ENCODE measurements around the gene PPP1R7. TPM values are rescaled to one million over a fixed set of nuclear protein-coding genes. Genes with fewer than 3 reads are reported as not detected.
"Not testable (repeated sequence)": the region's sequence is repeated elsewhere in the genome, so short reads cannot be mapped to it uniquely, and the experiment has no call there.

Gene PPP1R7
- total RNA-seq = 10 to 100 TPM; 89.1 to 97.8 TPM

GRCh38 chr2:241149925-241150659 is at the start of gene PPP1R7:
Gene PPP1R7, plus strand, starts transcription at chr2:241150467. Its CDS starts 29 bp downstream, at chr2:241150496.
- Mint-ChIP-seq H3K4me3 (peak within 1 kb of the TSS; percentile 83 to 85), H3K4me1 (ENCODE audit: low read depth) (peaks cover 68% of the 10 kb centered on the region), H3K27ac (peak within 1 kb of the TSS; percentile 63)

DNA sequence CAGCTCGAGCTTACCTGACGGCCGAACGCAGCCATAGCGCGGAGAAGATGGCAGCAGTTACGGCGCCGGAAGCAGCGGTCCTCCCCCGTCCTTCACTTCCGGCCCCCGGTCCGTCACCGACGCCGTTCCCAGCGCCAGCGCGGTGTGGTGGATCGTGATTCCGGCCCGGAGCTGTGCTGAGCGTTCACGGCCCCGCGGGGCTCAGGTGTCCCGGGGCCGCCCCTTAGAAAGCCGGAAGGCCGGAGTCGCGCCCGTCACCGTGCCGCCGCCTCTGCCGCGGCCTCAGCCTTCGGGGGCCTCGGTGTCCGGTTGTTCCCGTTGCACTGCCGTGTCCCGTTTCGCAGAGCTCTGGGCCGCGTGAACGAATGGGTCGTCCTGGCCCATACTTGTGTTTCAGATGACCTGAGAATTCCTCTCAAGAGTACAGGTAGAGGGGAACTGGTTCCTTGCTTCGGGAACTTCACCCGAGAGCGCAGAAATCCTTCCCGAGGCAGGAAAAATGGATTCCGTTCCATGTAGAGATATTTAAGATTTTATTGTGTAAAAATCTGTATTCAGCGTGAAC is 47.9 kb upstream of the PPP1R7 start, which contains the start of gene MTERF4:
Gene MTERF4 (minus strand): TSS at position 49 of the 565 bp plus-strand sequence. CDS start 14 bp downstream, at position 35.
- Mint-ChIP-seq H3K9me3 (no peaks in the 10 kb centered on the region), H3K27ac (peak within 1 kb of the TSS; percentile 95), H3K27me3 (ENCODE audit: low read depth) (no peaks in the 10 kb centered on the region), H3K4me1 (ENCODE audit: low read depth) (peaks cover 72% of the 10 kb centered on the region), H3K36me3 (ENCODE audit: insufficient read depth in 2 of 2) (peaks cover 4 to 27% of the 10 kb centered on the region in 2 donors), H3K4me3 (peak within 1 kb of the TSS; percentile 97 to 98)
- peak; percentile 92 to 95 for DNase-seq
- peak; percentile 99 for ATAC-seq (replicated peaks in 1 of 2)

More at GRCh38 chr2:241149925-241150659, at the start of gene PPP1R7:
- H3K27me3 Mint-ChIP-seq (ENCODE audit: low read depth) = no peaks in the 10 kb centered on the region
- DNase-seq = peak; percentile 92 to 96
- H3K36me3 Mint-ChIP-seq (ENCODE audit: insufficient read depth in 2 of 2) = peaks cover 5 to 11% of the 10 kb centered on the region in 2 donors
- peak; percentile 73 to 77 for ATAC-seq (replicated peaks in 1 of 2)
- no peaks in the 10 kb centered on the region for H3K9me3 Mint-ChIP-seq

DNA sequence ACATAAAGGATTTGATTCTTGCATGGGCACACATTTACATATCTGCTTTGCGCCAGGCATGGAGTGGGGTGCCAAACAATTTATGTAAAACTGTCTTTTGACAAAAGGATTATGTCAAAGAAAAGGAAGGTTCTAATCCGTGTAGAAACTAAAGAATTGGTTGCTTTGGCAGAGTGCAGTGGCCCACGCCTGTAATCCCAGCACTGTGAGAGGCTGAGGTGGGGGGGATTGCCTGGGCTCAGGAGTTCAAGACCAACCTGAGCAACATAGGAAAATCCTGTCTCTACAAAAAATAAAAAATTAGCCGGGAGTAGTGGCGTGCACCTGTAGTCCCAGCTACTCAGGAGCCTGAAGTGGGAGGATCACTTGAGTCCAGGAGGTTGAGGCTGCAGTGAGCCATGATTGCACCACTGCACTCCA is 47.1 kb upstream of the PPP1R7 start:
- H3K4me1 Mint-ChIP-seq (ENCODE audit: low read depth) = peaks cover 70% of the 10 kb centered on the region
- H3K36me3 Mint-ChIP-seq (ENCODE audit: insufficient read depth in 2 of 2) = peaks cover 1 to 24% of the 10 kb centered on the region in 2 donors
- no peaks in the 10 kb centered on the region for H3K27me3 Mint-ChIP-seq (ENCODE audit: low read depth)
- peak overlapping the region; percentile 97 to 98 for H3K4me3 Mint-ChIP-seq
- H3K27ac Mint-ChIP-seq = peak overlapping the region; percentile 95
- no peak for ATAC-seq (replicated peaks in 1 of 2)
- H3K9me3 Mint-ChIP-seq = no peaks in the 10 kb centered on the region
- no peak for DNase-seq

DNA sequence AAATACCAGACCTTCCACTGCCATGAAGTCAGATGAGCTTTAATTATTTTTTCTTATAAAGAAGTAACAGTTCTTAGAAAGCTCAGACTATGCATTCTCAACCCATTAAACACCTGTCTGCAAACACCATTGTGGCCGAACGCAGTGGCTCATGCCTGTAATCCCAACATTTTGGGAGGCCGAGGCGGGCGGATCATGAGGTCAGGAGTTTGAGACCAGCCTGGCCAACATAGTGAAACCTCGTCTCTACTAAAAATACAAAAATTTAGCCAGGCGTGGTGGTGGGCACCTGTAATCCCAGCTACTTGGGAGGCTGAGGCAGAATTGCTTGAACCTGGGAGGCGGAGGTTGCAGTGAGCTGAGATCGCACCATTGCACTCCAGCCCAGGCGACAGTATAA is 45.7 kb upstream of the PPP1R7 start:
- not testable (repeated sequence) for H3K27me3 Mint-ChIP-seq (ENCODE audit: low read depth); ATAC-seq (replicated peaks in 1 of 2); H3K9me3 Mint-ChIP-seq; DNase-seq; H3K27ac Mint-ChIP-seq
- Mint-ChIP-seq H3K4me3 (peak overlapping the region in 1 of 2 donors; percentile 97), H3K4me1 (ENCODE audit: low read depth) (peaks cover 69% of the 10 kb centered on the region), H3K36me3 (ENCODE audit: insufficient read depth in 2 of 2) (peaks cover 6 to 23% of the 10 kb centered on the region in 2 donors)

DNA sequence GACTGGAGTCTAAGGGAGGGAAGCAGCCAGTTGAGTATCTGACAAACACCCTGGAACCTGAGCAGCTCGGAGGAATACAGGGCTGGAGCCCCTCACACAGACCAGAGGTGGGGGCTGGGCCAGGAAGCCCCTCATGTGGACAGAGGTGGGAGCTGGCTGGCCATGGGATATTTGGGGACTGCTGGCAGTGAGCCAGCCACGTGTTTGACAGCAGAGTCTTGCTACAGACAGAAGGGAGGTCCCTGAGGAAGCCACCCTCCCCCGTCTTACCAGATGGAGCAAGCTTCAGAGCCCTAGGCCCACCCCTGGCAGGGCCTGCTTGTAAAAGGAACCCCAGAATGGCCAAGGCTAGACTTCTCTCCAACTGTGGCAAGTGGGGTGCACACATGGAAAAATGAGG is 44.6 kb upstream of the PPP1R7 start:
- no peaks in the 10 kb centered on the region for H3K9me3 Mint-ChIP-seq
- peaks cover 67% of the 10 kb centered on the region for H3K4me1 Mint-ChIP-seq (ENCODE audit: low read depth)
- peaks cover 12 to 30% of the 10 kb centered on the region in 2 donors for H3K36me3 Mint-ChIP-seq (ENCODE audit: insufficient read depth in 2 of 2)
- no peak overlapping the region for H3K27ac Mint-ChIP-seq
- H3K4me3 Mint-ChIP-seq = no peak overlapping the region
- H3K27me3 Mint-ChIP-seq (ENCODE audit: low read depth) = no peaks in the 10 kb centered on the region
- ATAC-seq (replicated peaks in 1 of 2) = no peak
- DNase-seq = no peak

GRCh38 chr2:241107031-241107783 is 43.1 kb upstream of the PPP1R7 start:
- Mint-ChIP-seq H3K4me3 (no peak overlapping the region), H3K4me1 (ENCODE audit: low read depth) (peaks cover 67% of the 10 kb centered on the region), H3K9me3 (no peaks in the 10 kb centered on the region), H3K27ac (peak overlapping the region; percentile 71), H3K36me3 (ENCODE audit: insufficient read depth in 2 of 2) (peaks cover 13 to 35% of the 10 kb centered on the region in 2 donors), H3K27me3 (ENCODE audit: low read depth) (no peaks in the 10 kb centered on the region)
- DNase-seq = no peak
- no peak for ATAC-seq (replicated peaks in 1 of 2)

DNA sequence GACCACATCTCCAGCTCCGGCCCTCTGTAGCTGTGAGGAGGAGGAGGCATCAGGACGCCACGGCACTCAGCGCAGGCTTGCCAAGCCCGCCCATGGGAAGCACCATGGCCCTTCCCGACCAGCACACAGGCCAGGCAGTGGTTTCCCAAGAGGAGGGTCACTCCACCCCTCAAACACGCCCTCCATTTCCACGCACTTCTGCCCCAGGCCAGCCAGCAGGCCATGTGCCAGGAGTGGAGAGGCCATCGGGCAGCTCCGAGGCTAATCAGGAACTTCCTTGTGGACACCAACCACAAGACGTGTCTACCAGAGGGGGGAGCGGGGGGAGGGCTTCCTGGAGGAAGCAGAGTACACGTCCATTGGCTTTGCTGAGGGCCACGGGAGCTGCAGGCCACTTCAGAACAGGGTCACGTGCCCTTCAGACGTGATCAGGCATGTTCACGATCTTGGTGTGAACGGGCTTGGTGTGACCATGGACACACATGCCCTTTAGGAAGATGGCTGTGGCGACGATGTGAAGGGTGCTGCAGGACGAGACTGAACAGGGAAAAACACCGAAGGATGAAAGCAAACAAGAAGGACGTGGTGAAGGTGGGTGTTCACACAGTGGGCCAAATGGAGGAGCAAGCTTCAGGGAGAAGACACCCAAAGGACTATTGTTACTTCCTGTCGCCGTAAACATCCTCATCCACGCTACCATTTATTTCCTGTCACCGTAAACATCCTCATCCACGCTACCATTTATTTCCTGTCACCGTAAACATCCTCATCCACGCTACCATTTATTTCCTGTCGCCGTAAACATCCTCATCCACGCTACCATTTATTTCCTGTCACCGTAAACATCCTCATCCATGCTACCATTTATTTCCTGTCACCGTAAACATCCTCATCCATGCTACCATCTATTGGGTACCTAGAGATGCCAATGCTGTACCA is 41.7 kb upstream of the PPP1R7 start:
- Mint-ChIP-seq H3K9me3 (no peaks in the 10 kb centered on the region), H3K27me3 (ENCODE audit: low read depth) (no peaks in the 10 kb centered on the region), H3K27ac (peak overlapping the region; percentile 84), H3K36me3 (ENCODE audit: insufficient read depth in 2 of 2) (peaks cover 15 to 37% of the 10 kb centered on the region in 2 donors), H3K4me1 (ENCODE audit: low read depth) (peaks cover 69% of the 10 kb centered on the region), H3K4me3 (peak overlapping the region; percentile 67 to 84)
- ATAC-seq (replicated peaks in 1 of 2) (no peak), DNase-seq (no peak)

DNA sequence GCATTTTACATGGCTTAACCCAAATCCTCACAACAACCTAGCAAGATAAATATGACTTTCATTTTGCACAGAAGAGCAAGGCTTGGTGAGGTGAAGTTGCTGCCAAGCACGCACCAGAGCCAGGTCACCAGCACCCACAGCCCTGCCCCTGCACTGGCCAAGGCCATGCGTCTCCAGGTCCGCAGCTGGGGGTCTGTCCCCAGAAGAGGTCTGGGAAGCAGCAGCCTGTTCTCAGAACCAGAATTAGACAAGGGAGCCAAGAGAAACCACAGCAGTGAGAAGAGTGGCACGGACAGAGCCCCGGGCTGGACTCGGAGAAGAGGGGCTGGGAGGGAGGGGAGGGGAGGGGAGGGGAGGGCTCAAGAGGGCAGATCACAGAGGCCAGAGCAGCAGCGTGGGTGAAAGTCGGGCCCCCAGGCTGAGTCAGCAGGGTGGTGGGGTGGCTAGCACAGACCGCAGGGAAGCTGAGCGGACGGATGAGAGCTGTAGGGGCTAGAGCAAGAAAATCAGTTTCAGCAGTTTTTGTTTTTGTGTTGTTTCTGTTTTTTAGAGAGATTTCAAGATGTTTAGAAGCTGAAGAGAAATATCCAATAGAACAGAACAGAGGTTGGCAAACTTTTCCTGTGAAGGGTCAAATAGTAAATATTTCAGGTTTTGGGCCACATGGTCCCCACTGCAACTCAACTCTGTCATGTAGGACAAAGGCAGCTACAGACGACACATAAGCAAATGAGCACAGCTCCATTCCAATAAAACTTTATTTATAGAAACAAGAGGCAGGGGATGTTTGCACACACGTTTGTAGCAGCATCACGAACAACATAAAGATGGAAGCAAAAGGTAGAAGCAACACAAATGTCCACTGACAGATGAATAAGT is 40.8 kb upstream of the PPP1R7 start:
- ATAC-seq (replicated peaks in 1 of 2) (peak; percentile 55 to 62), DNase-seq (peak in 1 of 2 donors; percentile 64)
- peak overlapping the region; percentile 67 to 84 for H3K4me3 Mint-ChIP-seq
- peak overlapping the region; percentile 84 for H3K27ac Mint-ChIP-seq
- no peaks in the 10 kb centered on the region for H3K27me3 Mint-ChIP-seq (ENCODE audit: low read depth)
- peaks cover 61% of the 10 kb centered on the region for H3K4me1 Mint-ChIP-seq (ENCODE audit: low read depth)
- H3K36me3 Mint-ChIP-seq (ENCODE audit: insufficient read depth in 2 of 2) = peaks cover 15 to 37% of the 10 kb centered on the region in 2 donors
- no peaks in the 10 kb centered on the region for H3K9me3 Mint-ChIP-seq

DNA sequence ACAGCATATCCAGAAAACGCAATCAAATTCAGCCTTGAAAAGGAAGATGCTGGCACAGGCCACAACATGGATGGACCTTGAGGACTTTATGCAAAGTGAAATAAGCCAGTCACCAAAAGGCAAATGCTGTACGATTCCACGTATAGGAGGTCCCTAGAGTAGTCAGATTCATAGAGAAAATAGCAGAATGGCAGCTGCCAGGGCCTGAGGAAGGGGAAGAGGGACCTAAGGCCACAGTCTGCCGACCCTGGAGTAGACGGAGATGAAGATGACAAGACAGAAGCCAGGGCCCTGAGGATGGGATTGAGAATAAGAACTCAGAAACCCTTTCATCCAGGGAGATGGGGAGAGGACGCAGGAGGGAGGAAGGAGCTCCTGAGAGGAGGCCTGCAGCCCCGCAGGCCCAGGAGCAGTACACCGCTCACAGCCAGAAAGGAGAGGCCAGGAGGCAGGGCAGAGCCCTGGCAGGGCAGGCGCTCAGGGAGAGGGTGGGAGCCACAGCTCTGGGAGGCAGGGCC is 40.1 kb upstream of the PPP1R7 start:
- Mint-ChIP-seq H3K4me3 (peak overlapping the region; percentile 67 to 84), H3K27me3 (ENCODE audit: low read depth) (no peaks in the 10 kb centered on the region), H3K9me3 (no peaks in the 10 kb centered on the region), H3K36me3 (ENCODE audit: insufficient read depth in 2 of 2) (peaks cover 18 to 42% of the 10 kb centered on the region in 2 donors), H3K27ac (peak overlapping the region; percentile 82), H3K4me1 (ENCODE audit: low read depth) (peaks cover 58% of the 10 kb centered on the region)
- ATAC-seq (replicated peaks in 1 of 2) = no peak
- no peak for DNase-seq

DNA sequence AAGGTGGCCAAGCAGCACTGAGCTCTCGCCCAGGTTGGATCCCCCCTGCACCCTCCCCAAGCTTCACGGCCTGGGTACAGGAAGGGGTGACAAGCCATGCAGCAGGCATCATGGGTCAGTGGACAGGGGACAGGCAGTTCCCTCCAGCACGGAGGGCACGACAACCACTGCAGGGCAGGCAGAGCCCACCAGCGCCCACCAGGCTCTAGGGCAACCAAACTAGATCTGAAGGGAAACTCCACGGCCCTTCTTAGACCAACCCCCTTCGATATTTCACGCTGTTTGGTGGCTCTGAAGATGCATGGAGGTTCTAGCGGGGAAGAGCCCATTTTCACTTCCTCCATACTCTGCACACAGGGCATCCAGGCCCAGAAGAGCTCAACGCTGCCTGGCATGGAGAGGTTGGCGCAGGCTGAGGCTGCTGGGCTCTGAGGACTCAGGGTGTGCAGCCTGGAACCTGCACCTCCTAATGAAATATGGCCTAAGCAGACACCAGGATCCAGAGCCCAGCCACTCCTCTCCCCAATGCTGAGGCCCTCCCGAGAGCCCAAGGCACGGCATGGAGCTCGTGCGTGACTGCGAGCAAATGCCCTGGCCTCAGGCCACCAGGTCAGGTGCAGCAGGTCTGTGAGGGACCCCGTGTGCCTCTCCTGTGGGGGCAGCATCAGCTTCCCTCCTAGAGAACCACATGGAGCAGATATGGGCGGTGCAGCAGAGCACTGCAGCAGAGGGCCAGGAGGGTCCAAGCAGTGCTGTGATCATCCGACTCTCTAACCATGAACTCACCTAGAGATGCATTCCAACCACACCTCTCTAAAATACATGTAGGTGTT is 39.4 kb upstream of the PPP1R7 start:
- H3K4me3 Mint-ChIP-seq = peak overlapping the region; percentile 67 to 84
- H3K27ac Mint-ChIP-seq = no peak overlapping the region
- H3K9me3 Mint-ChIP-seq = no peaks in the 10 kb centered on the region
- ATAC-seq (replicated peaks in 1 of 2) = peak in 1 of 2 donors; percentile 19
- DNase-seq = no peak
- H3K36me3 Mint-ChIP-seq (ENCODE audit: insufficient read depth in 2 of 2) = peaks cover 20 to 39% of the 10 kb centered on the region in 2 donors
- H3K27me3 Mint-ChIP-seq (ENCODE audit: low read depth) = no peaks in the 10 kb centered on the region
- peaks cover 51% of the 10 kb centered on the region for H3K4me1 Mint-ChIP-seq (ENCODE audit: low read depth)

- H3K27ac Mint-ChIP-seq = peak overlapping the region; percentile 11
- H3K4me3 Mint-ChIP-seq = peak overlapping the region; percentile 67 to 84
- peaks cover 46% of the 10 kb centered on the region for H3K4me1 Mint-ChIP-seq (ENCODE audit: low read depth)
- DNase-seq (no peak), ATAC-seq (replicated peaks in 1 of 2) (peak in 1 of 2 donors; percentile 22)
- peaks cover 21 to 44% of the 10 kb centered on the region in 2 donors for H3K36me3 Mint-ChIP-seq (ENCODE audit: insufficient read depth in 2 of 2)
- H3K9me3 Mint-ChIP-seq = no peaks in the 10 kb centered on the region
- no peaks in the 10 kb centered on the region for H3K27me3 Mint-ChIP-seq (ENCODE audit: low read depth)
Observed at GRCh38 chr2:241111440-241111805, 38.8 kb upstream of the PPP1R7 start.
